SW480 (cell line): Measurements from ENCODE around the gene TMPRSS7.

Source experiments
- DNase-seq: peaks from one replicate; pipeline ENCODE4 v3.0.0-alpha.2; 2016; ENCODE audit warnings: low spot score

Gene TMPRSS7

GRCh38 chr3:112096176-112096575 lies 61.6 kb downstream of the TMPRSS7 start:
- no peak for DNase-seq

GRCh38 chr3:112097378-112097777 lies 62.8 kb downstream of the TMPRSS7 start:
- DNase-seq, result peak; percentile 86

GRCh38 chr3:112101916-112102315 lies 67.4 kb downstream of the TMPRSS7 start:
- DNase-seq, result no peak

DNA sequence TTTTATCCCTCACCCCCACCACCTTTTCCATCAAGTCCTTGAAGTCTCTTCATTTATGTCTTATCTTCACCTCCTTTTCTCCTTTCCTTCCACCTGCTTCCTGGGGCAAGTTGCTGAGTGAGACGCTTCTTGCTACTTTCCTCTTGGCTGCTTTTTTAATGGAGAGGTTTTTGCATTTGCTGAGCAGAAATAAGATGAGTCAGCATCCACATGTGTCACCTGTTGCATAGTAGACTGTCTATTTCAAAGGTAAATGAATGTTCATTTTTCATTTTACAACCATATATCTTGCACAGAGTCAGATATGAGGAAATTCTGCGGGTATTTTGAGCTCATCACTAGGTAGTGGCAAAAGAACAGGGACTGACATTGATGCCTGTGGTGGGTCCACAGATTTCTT lies 70.2 kb downstream of the TMPRSS7 start:
- DNase-seq, result no peak

DNA sequence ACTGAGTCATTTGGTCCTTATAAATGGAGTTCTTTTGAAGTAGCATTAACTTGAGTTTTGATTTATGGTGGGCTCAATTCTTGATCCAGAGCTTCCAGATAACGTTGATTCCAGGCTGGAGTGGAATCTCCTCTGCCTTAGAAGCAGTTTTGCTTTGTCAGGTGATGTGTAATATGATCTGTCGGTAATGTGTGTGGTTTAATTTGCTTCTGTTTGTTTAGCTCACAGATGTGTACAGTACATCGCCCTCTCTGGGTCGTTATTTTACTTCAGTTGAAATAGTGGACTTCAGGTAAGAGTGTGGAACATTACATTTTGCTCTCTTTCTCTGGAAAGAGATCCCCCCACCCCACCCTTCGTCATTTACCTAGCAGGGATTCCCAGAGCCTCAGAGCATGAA lies 74.8 kb downstream of the TMPRSS7 start:
- DNase-seq, result peak; percentile 36

DNA sequence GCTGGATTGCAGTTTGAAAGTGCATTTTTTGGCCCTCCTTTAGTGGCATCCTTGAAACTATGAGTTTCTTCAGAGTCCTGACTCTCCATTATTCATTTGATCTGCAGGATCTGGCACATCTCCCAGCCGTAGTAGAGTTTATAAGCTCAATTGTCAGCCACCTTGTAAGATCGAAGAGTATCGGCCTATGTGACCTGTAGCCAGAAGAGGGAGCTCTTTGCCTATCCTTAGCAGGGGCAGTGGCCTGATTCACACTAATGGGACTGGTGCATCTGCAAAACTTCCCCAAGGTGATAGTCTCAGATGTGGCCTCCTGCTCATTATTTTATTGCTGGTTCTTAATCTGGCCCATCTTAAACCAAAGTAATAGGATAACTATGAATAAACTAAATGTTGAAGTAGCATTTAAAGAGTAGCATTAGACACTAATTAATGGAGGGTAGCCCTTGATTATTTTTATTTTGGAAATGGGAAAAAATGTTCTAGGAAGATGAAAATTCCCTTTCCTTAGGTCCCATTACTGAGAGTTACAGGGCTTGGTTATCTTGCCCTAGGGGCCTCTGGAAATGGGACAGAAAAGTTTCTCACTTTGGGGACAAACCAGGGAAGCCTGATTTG lies 77.4 kb downstream of the TMPRSS7 start:
- DNase-seq, result peak; percentile 69

GRCh38 chr3:112114576-112115160 lies 80.1 kb downstream of the TMPRSS7 start:
- DNase-seq, result no peak

DNA sequence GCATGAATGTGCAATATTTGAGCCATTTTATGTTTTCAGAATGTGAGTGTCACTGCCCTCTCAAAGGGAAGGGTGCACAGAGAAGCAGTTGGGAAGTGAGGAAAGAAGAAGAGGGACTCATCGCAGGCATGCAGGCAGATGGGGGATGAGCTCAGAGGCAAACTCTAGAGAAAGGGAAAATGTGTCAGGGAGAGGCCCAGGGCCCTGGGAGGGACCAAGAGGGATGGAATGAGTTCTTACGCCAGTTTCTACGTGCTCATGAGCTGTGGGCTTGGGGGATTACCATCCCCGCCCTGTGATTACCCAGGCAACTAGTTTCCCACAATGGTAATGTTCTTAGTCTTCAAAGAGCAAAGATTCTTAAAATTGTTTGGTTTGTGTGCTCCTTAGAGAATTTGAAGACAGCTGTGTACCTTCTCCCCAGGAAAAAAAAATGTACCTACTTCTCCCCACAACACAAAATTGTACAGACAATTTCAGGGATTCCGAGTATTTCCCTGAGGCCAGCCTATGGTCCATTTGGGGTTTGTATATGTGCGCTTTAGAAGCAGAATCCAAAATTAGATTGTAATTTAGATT lies 80.7 kb downstream of the TMPRSS7 start:
- no peak for DNase-seq

DNA sequence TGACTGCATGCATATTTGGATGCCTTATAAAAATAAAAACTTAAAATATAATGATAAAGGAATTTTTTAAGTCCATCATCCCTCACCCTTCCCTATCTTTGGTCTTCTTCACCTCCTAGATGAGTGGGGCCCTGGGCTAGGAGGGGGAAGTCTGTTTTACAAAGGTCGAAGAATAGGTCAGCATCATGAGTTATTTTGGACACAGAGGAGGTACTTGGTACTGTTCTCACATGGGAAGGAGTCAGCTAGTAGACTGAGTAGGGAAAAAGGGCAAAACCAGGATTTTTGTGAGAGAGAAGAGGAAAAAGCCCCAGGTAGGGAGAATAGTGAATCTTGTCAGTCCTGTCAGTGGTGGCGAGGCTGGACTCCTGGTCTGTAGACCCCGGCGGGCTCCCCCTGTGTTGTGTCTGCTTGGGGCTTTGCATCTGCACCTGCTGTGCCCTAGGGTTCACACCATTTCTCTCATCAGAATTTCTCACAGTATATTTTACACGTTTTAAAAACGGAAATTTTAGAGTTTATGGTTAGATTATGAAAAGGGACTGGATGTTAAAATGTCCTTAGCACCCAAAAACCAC lies 81.4 kb downstream of the TMPRSS7 start:
- no peak for DNase-seq

DNA sequence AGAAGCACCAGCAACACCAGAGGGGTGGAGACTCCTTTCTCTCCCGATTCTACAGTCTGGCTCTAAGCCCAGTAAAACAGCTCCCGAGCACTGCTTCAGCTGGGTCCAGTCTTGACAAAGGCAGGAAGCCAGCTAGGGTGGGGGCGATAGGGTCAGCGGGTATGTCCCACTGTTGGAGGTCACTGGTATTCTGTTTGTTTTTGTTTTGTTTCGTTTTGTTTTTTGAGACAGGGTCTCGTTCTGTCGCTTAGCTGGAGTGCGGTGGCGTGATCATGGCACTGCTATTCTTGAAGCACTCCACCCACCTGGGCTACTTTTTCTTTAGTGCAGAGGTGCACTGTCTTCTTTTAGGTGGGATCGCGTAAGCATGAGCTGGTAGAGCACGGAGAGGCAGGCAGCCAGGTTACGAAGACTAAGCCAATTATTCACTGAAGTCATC lies 82.2 kb downstream of the TMPRSS7 start:
- no peak for DNase-seq

- no peak for DNase-seq
Measured at GRCh38 chr3:112117415-112117814, 82.9 kb downstream of the TMPRSS7 start.

- DNase-seq, result no peak
Measured at GRCh38 chr3:112117841-112118571, 83.5 kb downstream of the TMPRSS7 start.

- no peak for DNase-seq
Measured at GRCh38 chr3:112119962-112120836, 85.7 kb downstream of the TMPRSS7 start.

DNA sequence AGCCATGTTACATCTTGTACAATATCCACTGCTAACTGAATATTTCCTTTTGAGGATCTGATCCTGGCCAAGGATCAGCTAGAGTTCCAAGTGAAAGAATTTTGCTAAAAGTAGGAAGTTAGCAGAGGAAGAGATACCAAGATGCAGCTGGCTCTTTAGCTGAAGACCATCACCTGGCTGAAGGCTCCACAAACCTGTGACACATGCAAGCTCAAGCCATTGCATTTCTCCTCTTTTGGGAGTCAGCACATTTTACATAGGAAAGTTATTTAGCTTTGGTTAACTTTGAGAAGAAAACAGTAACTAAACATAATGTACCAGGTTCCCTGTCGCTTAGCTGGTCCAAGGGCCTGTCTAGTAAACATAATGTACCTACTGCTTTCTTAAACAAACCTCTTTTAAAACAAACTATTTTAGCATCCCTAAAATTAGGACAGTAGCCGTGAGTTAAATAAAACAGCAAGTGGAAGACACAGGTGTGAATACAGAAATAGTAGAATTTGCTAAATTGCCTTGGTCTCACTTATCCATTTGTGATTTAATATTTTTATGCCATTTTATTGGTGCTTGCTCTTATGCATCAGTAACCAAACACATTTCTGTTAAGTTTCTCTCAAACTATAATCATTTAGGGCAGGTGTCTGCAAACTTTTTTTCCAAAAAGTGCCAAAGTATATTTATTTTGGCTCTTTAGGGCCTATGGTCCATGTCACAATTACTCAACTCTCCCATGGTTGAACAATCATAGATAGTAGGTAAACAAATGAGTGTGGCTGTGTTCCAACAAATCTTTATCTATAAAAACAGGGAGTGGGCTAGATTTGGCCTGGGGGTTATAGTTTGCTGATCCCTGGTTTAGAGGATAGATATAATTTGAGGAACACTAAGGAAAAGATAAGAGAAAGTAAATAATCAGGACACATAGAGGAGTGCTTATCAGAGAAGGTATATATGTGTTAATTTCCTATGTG lies 87.3 kb downstream of the TMPRSS7 start:
- no peak for DNase-seq

DNA sequence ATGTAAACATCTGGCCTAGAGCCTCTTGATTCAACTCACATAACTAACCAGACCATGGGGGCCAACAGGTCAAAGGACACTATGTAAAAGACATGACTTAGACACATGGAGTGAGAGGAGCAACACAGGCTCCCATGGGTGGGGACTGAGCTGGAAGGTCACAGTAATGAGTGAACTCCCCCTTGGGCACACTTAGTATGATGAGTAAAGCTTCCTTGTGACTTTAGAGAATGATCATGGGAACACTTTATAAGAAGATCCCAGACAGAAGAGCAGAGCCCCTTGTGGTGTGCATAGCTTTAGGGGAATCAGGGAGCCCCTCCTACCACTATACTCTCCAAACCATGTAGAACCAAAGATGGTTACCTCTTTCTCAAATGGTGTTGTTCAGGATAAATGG lies 88.3 kb downstream of the TMPRSS7 start:
- no peak for DNase-seq

GRCh38 chr3:112123548-112123947 lies 89.0 kb downstream of the TMPRSS7 start:
- no peak for DNase-seq

GRCh38 chr3:112124907-112125607 lies 90.5 kb downstream of the TMPRSS7 start:
- DNase-seq, result no peak

DNA sequence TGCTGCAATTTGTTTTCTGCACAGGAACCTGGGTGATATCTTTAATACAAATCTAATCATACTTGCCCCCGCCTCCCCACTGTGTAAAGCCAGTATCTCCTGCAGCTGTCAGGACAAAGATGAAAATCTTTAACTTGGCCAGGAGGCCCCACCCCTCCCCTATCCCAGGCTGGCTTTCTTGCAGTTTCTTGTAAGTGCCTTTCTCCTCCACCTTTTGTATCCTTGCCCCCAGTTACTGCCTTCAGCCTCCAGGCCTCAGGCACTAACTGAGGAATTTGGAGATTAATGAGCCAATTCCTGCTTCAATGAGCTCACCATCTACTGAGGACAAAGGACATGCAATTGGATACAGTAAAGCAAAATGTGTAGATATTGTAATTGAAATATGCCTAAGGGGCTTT lies 92.0 kb downstream of the TMPRSS7 start:
- no peak for DNase-seq

- no peak for DNase-seq
Measured at GRCh38 chr3:112127522-112128494, 93.3 kb downstream of the TMPRSS7 start.
